K562 (cell line): ENCODE measurements around the gene PTPRR. TPM values are rescaled to one million over a fixed set of nuclear protein-coding genes. Genes with fewer than 3 reads are reported as not detected.

ENCODE experiments used
- ATAC-seq: fragments of 200-7000 bp; cut with Tn5 transposase; 3 replicates; pipeline ENCODE4 v1.9.1; 2020; ENCODE audit warnings: moderate library complexity
- BruUV-seq: library from RNA; stranded (reverse); fragments of 400-500 nt; replicated peaks from 2 replicates; lab custom pipeline; 2021; lab: Mats Ljungman, UMichigan
- CTCF ChIA-PET: fragments of 300-600 bp; formaldehyde crosslinking; extraction: SDS; loops from one replicate; lab custom pipeline; 2021; ENCODE audit warnings: low intra/inter-chr PET ratio; lab: Yijun Ruan, JAX
- POLR2A ChIA-PET: fragments of 300-600, 350-650 bp; sonication (Branson Sonifier 250); formaldehyde crosslinking; extraction: SDS; loops from one replicate; lab custom pipeline; 2021; ENCODE audit warnings: antibody characterized with exemption, inconsistent platforms; lab: Yijun Ruan, JAX
- DNase-seq, 4 experiments: peaks; one replicate each; pipeline versions ENCODE4 v3.0.0 to v3.0.0-alpha.2; 2011 to 2018; ENCODE audit warnings: low spot score in 3 of 4, mixed read lengths in 3 of 4; ENCODE audit errors: extremely low read depth in 1 of 4
- FAIRE-seq: peaks from 2 replicates; lab custom pipeline; 2011; peaks lifted over from hg19 to GRCh38; lab: Jason Lieb, UNC
- H2AFZ ChIP-seq: 2 replicates; pipeline ENCODE4 v1.6.0; 2011; ENCODE audit warnings: low read depth, low read length, control low read depth, inconsistent platforms
- H3K27ac ChIP-seq: fragments of 200-600 bp; 3 replicates; pipeline ENCODE4 v1.8.0; 2011; ENCODE audit warnings: low read depth, mild to moderate bottlenecking, control low read depth, inconsistent platforms, low read length, moderate library complexity, mixed read lengths; ENCODE audit errors: extremely low read depth
- H3K27me3 ChIP-seq, 2 experiments: fragments of 300-600 bp in 1 of 2; 2 replicates in 1 of 2; 3 replicates in 1 of 2; pipeline versions ENCODE4 v1.6.0 to v1.8.0; 2011; ENCODE audit warnings: inconsistent platforms in 2 of 2, low read length in 2 of 2, mild to moderate bottlenecking in 1 of 2, mixed read lengths in 1 of 2, moderate library complexity in 1 of 2; ENCODE audit not compliant: control insufficient read depth in 2 of 2, insufficient read depth in 2 of 2
- H3K36me3 ChIP-seq: fragments of 300-600 bp; 3 replicates; pipeline ENCODE4 v1.8.0; 2011; ENCODE audit warnings: mild to moderate bottlenecking, low read length, inconsistent platforms; ENCODE audit not compliant: control insufficient read depth, insufficient read depth
- H3K4me1 ChIP-seq, 2 experiments: fragments of 200-600 bp in 1 of 2; replicated peaks in 1 of 2; 2 replicates in 1 of 2; 3 replicates in 1 of 2; pipeline versions ENCODE4 v1.5.1 to v1.8.0; 2011; ENCODE audit warnings: inconsistent platforms in 2 of 2, low read length in 2 of 2, mild to moderate bottlenecking in 1 of 2, mixed read lengths in 1 of 2, moderate library complexity in 1 of 2; ENCODE audit not compliant: control insufficient read depth in 2 of 2, insufficient read depth in 2 of 2
- H3K4me2 ChIP-seq: 2 replicates; pipeline ENCODE4 v1.6.1; 2011; ENCODE audit warnings: low read length, control low read depth, inconsistent platforms, mixed read lengths; ENCODE audit not compliant: insufficient read depth
- H3K4me3 ChIP-seq: fragments of 200-600 bp; sonication (generic), shearing (Covaris generic); 2 replicates; pipeline ENCODE4 v1.5.1; 2016; ENCODE audit warnings: control low read depth, inconsistent platforms
- H3K79me2 ChIP-seq: fragments of 200-600 bp; 3 replicates; pipeline ENCODE4 v1.8.0; 2011; ENCODE audit warnings: low read length, inconsistent platforms; ENCODE audit not compliant: control insufficient read depth, insufficient read depth
- H3K9ac ChIP-seq, 2 experiments: 2 replicates each; pipeline versions ENCODE4 v1.6.0 to v1.6.1; 2011; ENCODE audit warnings: low read depth in 2 of 2, low read length in 2 of 2, control low read depth in 1 of 2, inconsistent platforms in 1 of 2, mild to moderate bottlenecking in 1 of 2, mixed read lengths in 1 of 2; ENCODE audit not compliant: insufficient read depth in 1 of 2
- H3K9me1 ChIP-seq: one replicate; pipeline ENCODE4 v1.6.0; 2011; ENCODE audit warnings: inconsistent platforms, mild to moderate bottlenecking, low read length, moderate library complexity; ENCODE audit not compliant: control insufficient read depth, insufficient read depth
- H3K9me3 ChIP-seq: replicated peaks from 2 replicates; pipeline ENCODE4 v1.5.1; 2011; ENCODE audit warnings: low read depth, low read length, inconsistent platforms; ENCODE audit not compliant: control insufficient read depth, insufficient read depth
- H4K20me1 ChIP-seq: replicated peaks from 2 replicates; pipeline ENCODE4 v1.6.1; 2011; ENCODE audit warnings: low read length, inconsistent platforms, mixed read lengths; ENCODE audit not compliant: control insufficient read depth, insufficient read depth
- CREM ChIP-seq: IDR thresholded peaks from 2 replicates; pipeline ENCODE4 v1.6.1; 2014; ENCODE audit warnings: antibody characterized with exemption, low read depth
- MBD2 ChIP-seq: sonication (generic); IDR thresholded peaks from 2 replicates; pipeline ENCODE4 v1.6.1; 2016; ENCODE audit warnings: low read depth, borderline replicate concordance
- MECOM ChIP-seq: fragments of 250-450 bp; sonication (Bioruptor Pico); IDR thresholded peaks from 2 replicates; pipeline ENCODE4 v1.8.0; 2022; ENCODE audit warnings: inconsistent platforms
- MTF1 ChIP-seq: fragments of 250-450 bp; sonication (Bioruptor Pico); IDR thresholded peaks from 2 replicates; pipeline ENCODE4 v1.9.0; 2021; ENCODE audit warnings: moderate library complexity, mild to moderate bottlenecking, inconsistent platforms, borderline replicate concordance
- NONO ChIP-seq, 2 experiments: fragments of 200-400 bp in 1 of 2; fragments of 450-650 bp in 1 of 2; formaldehyde crosslinking in 1 of 2; IDR thresholded peaks; 2 replicates each; pipeline ENCODE4 v1.6.1; 2017; ENCODE audit warnings: low read depth in 2 of 2, mild to moderate bottlenecking in 2 of 2, moderate library complexity in 2 of 2, low read length in 1 of 2
- PHB ChIP-seq: fragments of 250-450 bp; sonication (Bioruptor Pico); IDR thresholded peaks from 2 replicates; pipeline ENCODE4 v1.5.0; 2021
- POU5F1 ChIP-seq: fragments of 150-350 bp; IDR thresholded peaks from 2 replicates; pipeline ENCODE4 v1.6.1; 2014; ENCODE audit warnings: borderline replicate concordance, low read length, low read depth, mild to moderate bottlenecking; ENCODE audit not compliant: partially characterized antibody
- RBM17 ChIP-seq: fragments of 200-400 bp; formaldehyde crosslinking; IDR thresholded peaks from 2 replicates; pipeline ENCODE4 v1.6.1; 2017; ENCODE audit warnings: low read depth, mild to moderate bottlenecking, low read length, borderline replicate concordance
- RBM34 ChIP-seq: fragments of 200-400 bp; formaldehyde crosslinking; IDR thresholded peaks from 2 replicates; pipeline ENCODE4 v1.6.1; 2018; ENCODE audit warnings: low read length, borderline replicate concordance; ENCODE audit not compliant: insufficient read depth
- SMARCC2 ChIP-seq: fragments of 450-650 bp; IDR thresholded peaks from 2 replicates; pipeline ENCODE4 v1.6.1; 2017; ENCODE audit warnings: antibody characterized with exemption, moderate library complexity, mild to moderate bottlenecking, low read depth
- SRSF1 ChIP-seq: fragments of 200-400 bp; formaldehyde crosslinking; IDR thresholded peaks from 2 replicates; pipeline ENCODE4 v1.6.1; 2017; ENCODE audit warnings: mild to moderate bottlenecking, low read depth, low read length, moderate library complexity
- TOE1 ChIP-seq, 2 experiments: fragments of 450-650 bp in 1 of 2; sonication (generic) in 1 of 2; formaldehyde crosslinking in 1 of 2; IDR thresholded peaks; 2 replicates each; pipeline versions ENCODE4 v1.7.1 to v1.8.0; 2016 to 2022; ENCODE audit warnings: borderline replicate concordance in 2 of 2, mild to moderate bottlenecking in 2 of 2, antibody characterized with exemption in 1 of 2, inconsistent platforms in 1 of 2, low read depth in 1 of 2, missing genetic modification reagents in 1 of 2, moderate library complexity in 1 of 2
- ZNF143 ChIP-seq: sonication (generic); formaldehyde crosslinking; IDR thresholded peaks from 2 replicates; pipeline ENCODE4 v1.9.0; 2022; ENCODE audit warnings: mild to moderate bottlenecking, missing genetic modification reagents
- ZNF232 ChIP-seq: sonication (generic); formaldehyde crosslinking; IDR thresholded peaks from 2 replicates; pipeline ENCODE4 v1.8.0; 2022; ENCODE audit warnings: mild to moderate bottlenecking, missing genetic modification reagents
- ZNF408 ChIP-seq: fragments of 250-450 bp; sonication (Bioruptor Pico); IDR thresholded peaks from 2 replicates; pipeline ENCODE4 v1.4.0; 2020; ENCODE audit warnings: low read depth, mild to moderate bottlenecking, moderate library complexity
- ZNF511 ChIP-seq: sonication (generic); formaldehyde crosslinking; IDR thresholded peaks from 2 replicates; pipeline ENCODE4 v1.8.0; 2022; ENCODE audit warnings: mild to moderate bottlenecking, missing genetic modification reagents
- ZNF785 ChIP-seq: fragments of 250-450 bp; sonication (Bioruptor Pico); IDR thresholded peaks from 2 replicates; pipeline ENCODE4 v1.4.0; 2020; ENCODE audit warnings: mild to moderate bottlenecking
- WGBS: fragments of 100-300 bp; shearing (Covaris generic); methylation state at CpG from one replicate; pipeline ENCODE4 v1.1.6; 2016; ENCODE audit warnings: low coverage, mixed read lengths; ENCODE audit not compliant: insufficient coverage; ENCODE audit errors: missing lambda C conversion rate; 5-methylcytosine and 5-hydroxymethylcytosine counted together
- in situ Hi-C: fragments of 300-500 bp; cut with MboI; formaldehyde crosslinking; loops from 4 replicates; pipeline ENCODE4 v1.15.0; 2018; ENCODE audit warnings: inconsistent platforms, mixed read lengths
- intact Hi-C: fragments of 100-400 bp; cut with micrococcal nuclease; formaldehyde crosslinking; loops from 2 replicates; pipeline ENCODE4 v1.14.2; 2022
- polyA plus RNA-seq, 8 experiments: library from polyadenylated mRNA; depleted of rRNA in 4 of 8; stranded (reverse) in 5 of 8; unstranded in 3 of 8; fragments of >200 nt; fragmentation: Nextera tagmentation in 2 of 8; fragmentation: Illumina TruSeq in 1 of 8; extraction: Ambion mirVana in 2 of 8; extraction: Trizol in 1 of 8; gene quantifications; 2 replicates each; pipeline versions ENCODE4 v1.2.1 to v1.2.3, GENCODE V29; 2011 to 2014; ENCODE audit warnings: inconsistent platforms in 1 of 8, missing spikeins in 1 of 8
- total RNA-seq, 7 experiments: library from RNA; depleted of rRNA in 6 of 7; stranded (reverse); fragments of >200 nt in 6 of 7; fragmentation: Illumina TruSeq in 2 of 7; extraction: Trizol in 2 of 7; gene quantifications; 2 replicates each; pipeline versions ENCODE4 v1.2.1 to v1.2.3, GENCODE V29; 2011 to 2021; ENCODE audit warnings: low replicate concordance in 1 of 7
- TF ChIP-seq, protein P1 (sequence below): sonication (generic); formaldehyde crosslinking; IDR thresholded peaks from 2 replicates; pipeline ENCODE4 v1.8.0; 2022; ENCODE audit warnings: mild to moderate bottlenecking, missing genetic modification reagents

Gene PTPRR
- total and polyA plus RNA-seq, 9 of the 15 experiments (the other 6 are each of a cell fraction or from before 2014, with no cell fraction given) = 6.6 to 41.7 (median 12.3) TPM

- intact Hi-C loops (no loop called here), in situ Hi-C loops (no loop called here)
- ATAC-seq (no peak), DNase-seq (no peak), FAIRE-seq (no peak)
- H3K27ac ChIP-seq = no peak overlapping the region
- H3K36me3 ChIP-seq = peaks cover 6% of the 10 kb centered on the region; the same call in 1 of the 3 replicates
- 48% methylated on average over 1 of the region's 1 CpG for WGBS
- TF ChIP-seq ZNF143 (CRISPR knock-in tag) (no peak), PHB (CRISPR knock-in tag) (no peak), MBD2 (no peak), RBM17 (no peak), SMARCC2 (no peak), MECOM (CRISPR knock-in tag) (no peak), NONO (IDR thresholded peaks at IDR 0.05; ENCODE audit: low read depth in 2 of 2, low read length in 1 of 2) (no peak), ZNF785 (CRISPR knock-in tag) (no peak), SRSF1 (no peak), CREM (no peak), TOE1 (IDR thresholded peaks at IDR 0.05; ENCODE audit: borderline replicate concordance) (no peak), TOE1 (CRISPR knock-in tag; IDR thresholded peaks at IDR 0.05; ENCODE audit: borderline replicate concordance, low read depth) (no peak), RBM34 (no peak), POU5F1 (no peak), MTF1 (CRISPR knock-in tag) (no peak), ZNF511 (CRISPR knock-in tag) (no peak), ZNF408 (CRISPR knock-in tag) (no peak), ZNF232 (CRISPR knock-in tag) (no peak)
- TF ChIP-seq, protein P1, sequence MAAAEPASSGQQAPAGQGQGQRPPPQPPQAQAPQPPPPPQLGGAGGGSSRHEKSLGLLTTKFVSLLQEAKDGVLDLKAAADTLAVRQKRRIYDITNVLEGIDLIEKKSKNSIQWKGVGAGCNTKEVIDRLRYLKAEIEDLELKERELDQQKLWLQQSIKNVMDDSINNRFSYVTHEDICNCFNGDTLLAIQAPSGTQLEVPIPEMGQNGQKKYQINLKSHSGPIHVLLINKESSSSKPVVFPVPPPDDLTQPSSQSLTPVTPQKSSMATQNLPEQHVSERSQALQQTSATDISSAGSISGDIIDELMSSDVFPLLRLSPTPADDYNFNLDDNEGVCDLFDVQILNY (CRISPR knock-in tag) = no peak
- no peak overlapping the region for H3K4me2 ChIP-seq
- H3K9me1 ChIP-seq = no peaks in the 10 kb centered on the region
- no peak overlapping the region for H3K9ac ChIP-seq
- H2AFZ ChIP-seq = no peak overlapping the region
- no peak overlapping the region for H3K4me3 ChIP-seq
- no peaks in the 10 kb centered on the region; a peak in 1 of 5 replicates for H3K4me1 ChIP-seq
- no peaks in the 10 kb centered on the region for H3K79me2 ChIP-seq
- H3K27me3 ChIP-seq = no peaks in the 10 kb centered on the region
- POLR2A ChIA-PET = no interaction called here
- no peaks in the 10 kb centered on the region for H3K9me3 ChIP-seq
- no TSS peak for BruUV-seq
- no peaks in the 10 kb centered on the region for H4K20me1 ChIP-seq
- CTCF ChIA-PET = no interaction called here
These were observed 317.5 kb downstream of the PTPRR start for GRCh38 chr12:70603044-70603443.
